Head of caudate nucleus (tissue), 42 donors: ENCODE measurements around the gene AOX1.

Experiments used
- DNase-seq, 42 donors: peaks; one replicate each; pipeline versions ENCODE4 v3.0.0 to v3.0.0-alpha.2; 2020 to 2021; ENCODE audit warnings: mixed read lengths in 7 of 42
- intact Hi-C: fragments of 100-400 bp; cut with DNase I; formaldehyde crosslinking; loops from one replicate; pipeline ENCODE4 v1.15.0; 2022

The AOX1 gene

DNA sequence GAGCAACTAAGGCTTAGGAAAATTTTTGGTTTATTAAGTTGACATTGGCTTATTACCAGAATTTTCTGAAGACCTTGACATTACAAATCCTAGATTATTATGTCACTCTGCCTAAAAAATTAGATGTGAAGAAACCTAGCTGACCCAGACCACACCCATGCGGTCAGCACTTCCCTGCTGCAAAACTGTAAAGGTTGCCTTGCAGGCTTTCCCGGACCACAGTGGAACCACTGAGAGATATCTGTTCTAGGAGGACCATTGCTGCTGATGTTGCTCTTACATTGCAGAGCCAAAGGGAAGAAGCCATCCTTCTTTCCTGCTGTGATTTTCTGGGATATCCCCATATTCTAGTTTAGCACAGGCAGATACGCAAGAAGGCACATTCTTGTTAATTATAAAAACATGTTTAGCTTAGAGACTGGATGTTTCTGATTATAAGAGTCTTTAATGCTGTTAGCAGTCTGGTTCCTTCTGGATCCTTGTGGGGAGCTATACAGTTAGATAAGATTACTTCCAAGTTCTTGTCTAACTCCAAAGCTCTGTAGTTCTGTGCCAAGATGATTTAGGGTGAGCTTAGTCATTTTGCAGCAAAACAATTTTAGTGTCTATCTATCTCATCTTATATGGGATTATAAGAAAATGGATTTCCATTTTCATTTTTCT, 70.2 kb downstream of the AOX1 start:
- intact Hi-C loops = no loop called here
- DNase-seq = no peak

DNA sequence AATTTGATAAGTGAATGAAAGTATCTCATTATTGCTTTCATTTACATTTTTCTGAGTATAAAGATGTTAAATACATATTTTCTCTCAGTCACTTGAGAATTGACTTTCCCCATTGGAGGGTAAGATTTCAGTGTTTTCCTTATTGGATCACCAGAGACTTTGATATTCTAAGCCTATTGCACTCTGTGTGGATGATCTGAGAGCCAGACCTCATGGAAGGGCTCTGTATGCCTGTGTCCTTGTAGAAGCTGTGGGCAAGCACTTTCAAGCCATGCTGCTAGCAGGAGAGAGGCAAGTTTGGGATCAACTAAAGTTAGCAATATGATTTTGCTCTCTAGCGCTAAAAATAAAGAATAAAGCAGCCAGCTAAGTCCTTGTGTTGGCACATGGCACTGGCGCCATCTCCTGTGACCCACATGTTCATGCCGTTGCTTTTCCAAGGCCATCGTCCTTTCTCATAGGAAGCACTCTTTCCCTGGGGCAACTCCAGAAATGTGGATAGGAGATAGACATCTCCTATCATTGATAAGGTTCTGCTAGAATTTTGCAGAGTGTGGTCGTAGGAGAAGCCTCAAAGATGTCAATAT, 72.6 kb downstream of the AOX1 start:
- intact Hi-C loops = no loop called here
- DNase-seq = no peak

- intact Hi-C loops = no loop called here
- DNase-seq = no peak
Observed at GRCh38 chr2:200659410-200659809, 73.6 kb downstream of the AOX1 start.

- DNase-seq = no peak
- intact Hi-C loops = no loop called here
Observed at GRCh38 chr2:200661477-200661876, 75.7 kb downstream of the AOX1 start.

GRCh38 chr2:200662727-200663126, 76.9 kb downstream of the AOX1 start:
- intact Hi-C loops = no loop called here
- no peak for DNase-seq

GRCh38 chr2:200664770-200665494, 79.1 kb downstream of the AOX1 start:
- intact Hi-C loops = no loop called here
- DNase-seq = no peak

- no peak for DNase-seq
- intact Hi-C loops = no loop called here
Observed at GRCh38 chr2:200665626-200666453, 80.0 kb downstream of the AOX1 start.

DNA sequence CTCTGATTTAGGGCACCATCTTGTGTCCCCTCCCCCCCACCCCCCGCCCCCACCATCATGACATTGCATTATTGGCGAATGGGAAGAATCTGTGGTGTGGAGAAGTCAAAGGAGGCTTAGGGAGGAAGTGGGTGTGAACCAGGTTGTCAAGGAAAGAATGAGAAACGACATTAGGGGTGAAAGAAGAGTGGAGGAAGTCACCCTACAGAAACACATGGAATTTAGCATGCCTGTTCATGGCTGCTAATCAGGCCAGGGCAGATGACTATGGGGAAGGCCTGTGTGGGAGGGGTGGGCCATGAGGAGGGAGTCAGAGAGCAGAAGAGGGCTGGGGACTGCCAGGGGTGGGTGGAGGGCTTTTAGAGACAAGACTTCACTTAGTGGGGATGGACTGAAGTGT, 81.6 kb downstream of the AOX1 start:
- intact Hi-C loops = no loop called here
- no peak for DNase-seq

DNA sequence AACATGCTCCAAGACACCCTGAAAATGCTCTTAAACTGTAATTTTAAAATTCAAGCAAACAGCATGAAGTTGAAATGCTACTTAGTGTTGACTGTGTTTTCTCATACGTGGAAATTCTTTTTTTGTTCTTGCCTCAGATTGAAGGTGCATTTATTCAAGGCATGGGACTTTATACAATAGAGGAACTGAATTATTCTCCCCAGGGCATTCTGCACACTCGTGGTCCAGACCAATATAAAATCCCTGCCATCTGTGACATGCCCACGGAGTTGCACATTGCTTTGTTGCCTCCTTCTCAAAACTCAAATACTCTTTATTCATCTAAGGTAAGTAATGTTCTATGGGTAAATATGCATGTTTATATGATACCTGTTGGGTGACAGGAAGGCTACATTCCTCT, 82.7 kb downstream of the AOX1 start:
- intact Hi-C loops = no loop called here

GRCh38 chr2:200669308-200669707, 83.5 kb downstream of the AOX1 start:
- DNase-seq = no peak
- intact Hi-C loops = no loop called here

More for the DNA sequence above, 82.7 kb downstream of the AOX1 start:
- DNase-seq = no peak

GRCh38 chr2:200670313-200670712, 84.5 kb downstream of the AOX1 start:
- intact Hi-C loops = no loop called here
- DNase-seq = no peak

- DNase-seq = no peak
- intact Hi-C loops = no loop called here
Observed at GRCh38 chr2:200670751-200671150, 84.9 kb downstream of the AOX1 start.

DNA sequence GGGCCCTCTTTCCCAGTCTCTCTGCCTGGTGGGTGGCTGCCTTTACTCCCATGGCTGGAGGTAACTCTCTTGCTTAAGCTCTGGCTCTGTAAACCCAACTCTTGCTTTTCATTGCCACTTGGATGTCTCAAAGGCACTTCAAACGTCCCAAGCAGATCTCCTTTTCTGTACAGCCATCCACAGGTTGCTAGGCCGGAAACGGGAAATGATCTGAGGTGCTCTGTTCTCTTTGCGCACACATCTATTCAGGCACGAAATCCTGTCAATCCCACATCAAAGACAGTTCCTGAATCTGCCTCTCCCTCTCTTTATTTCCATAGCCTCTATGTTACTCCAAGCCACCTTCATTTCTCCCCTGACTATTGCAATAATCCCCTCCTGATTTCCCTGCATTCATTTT, 87.4 kb downstream of the AOX1 start:
- no peak for DNase-seq
- intact Hi-C loops = no loop called here

DNA sequence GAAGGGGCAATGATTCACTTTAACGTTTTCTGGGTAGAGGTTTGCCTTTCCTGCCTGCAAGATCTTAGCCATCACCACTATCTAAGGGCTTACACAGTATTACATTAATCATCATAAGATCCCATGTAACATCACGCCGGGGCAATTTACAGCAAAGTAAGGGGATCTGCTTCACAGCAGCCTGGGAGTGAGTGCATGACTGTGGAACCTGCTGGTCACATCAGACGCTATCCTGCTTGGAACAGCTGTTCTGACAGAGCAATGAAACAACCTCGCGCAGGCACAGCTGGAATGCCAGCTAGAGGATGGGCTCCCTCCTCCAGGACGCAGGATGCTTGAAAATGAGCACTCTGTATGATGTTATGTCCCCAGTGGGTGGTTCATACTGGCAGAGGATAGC, 89.0 kb downstream of the AOX1 start:
- DNase-seq = no peak
- intact Hi-C loops = no loop called here

DNA sequence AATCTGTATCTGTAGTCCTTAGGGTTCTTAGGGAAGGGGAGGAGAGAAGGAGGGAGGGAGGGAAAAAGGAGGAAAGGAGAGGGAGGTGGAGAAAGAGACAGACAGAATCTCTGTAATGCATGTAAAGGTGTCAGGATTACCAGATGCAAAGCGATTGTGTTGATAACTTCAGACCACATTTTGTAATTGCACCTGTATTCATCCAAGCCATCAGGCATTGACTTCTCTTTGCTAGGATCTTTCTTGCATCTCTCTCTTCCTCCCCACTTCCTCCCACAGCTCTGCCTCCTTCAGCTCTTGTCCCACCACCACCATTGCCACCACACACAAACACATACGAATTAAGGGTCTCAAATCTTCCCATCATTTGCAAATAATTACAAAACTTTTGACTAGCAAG, 91.4 kb downstream of the AOX1 start:
- intact Hi-C loops = no loop called here
- no peak for DNase-seq

DNA sequence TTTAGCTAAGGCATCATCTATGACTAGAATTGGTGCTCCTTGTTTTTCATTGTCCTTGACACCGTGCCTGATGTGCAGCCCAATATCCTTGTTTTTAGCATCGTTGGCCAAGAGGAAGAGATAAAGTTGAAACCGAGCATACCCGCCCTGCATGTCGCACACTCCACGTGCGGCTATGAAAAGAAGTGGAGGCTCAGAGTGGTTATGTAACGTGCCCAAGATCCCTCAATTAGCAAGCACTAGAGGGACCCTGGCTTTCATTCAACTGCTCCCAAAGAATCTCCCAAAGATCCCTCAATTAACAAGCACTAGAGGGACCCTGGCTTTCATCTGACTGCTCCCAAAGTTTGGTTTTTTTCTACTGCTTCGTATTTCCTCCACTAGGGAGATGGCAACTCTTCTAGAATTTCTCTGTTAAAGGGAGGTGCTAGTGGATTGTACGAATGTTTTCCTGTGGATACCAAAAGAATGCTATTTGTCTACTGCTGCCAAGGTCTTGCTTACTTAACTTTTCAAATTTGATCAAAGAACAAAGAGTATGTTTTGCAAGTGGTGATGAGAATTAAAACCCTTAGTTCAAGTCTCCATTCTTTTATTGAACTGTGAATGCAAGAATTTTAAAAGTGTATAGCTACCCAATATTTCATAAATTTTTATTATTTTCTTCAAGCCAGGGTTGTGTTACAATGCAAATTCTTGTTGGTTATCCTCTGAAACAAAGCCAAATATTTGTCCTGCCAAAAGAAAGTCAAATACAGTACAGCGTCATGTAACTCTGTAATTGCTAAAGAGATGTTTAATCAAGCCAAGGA, 92.1 kb downstream of the AOX1 start:
- intact Hi-C loops = no loop called here
- no peak for DNase-seq

- no peak for DNase-seq
- intact Hi-C loops = no loop called here
Observed at GRCh38 chr2:200679127-200679526, 93.3 kb downstream of the AOX1 start.

GRCh38 chr2:200679535-200679934, 93.7 kb downstream of the AOX1 start:
- no peak for DNase-seq
- intact Hi-C loops = no loop called here

DNA sequence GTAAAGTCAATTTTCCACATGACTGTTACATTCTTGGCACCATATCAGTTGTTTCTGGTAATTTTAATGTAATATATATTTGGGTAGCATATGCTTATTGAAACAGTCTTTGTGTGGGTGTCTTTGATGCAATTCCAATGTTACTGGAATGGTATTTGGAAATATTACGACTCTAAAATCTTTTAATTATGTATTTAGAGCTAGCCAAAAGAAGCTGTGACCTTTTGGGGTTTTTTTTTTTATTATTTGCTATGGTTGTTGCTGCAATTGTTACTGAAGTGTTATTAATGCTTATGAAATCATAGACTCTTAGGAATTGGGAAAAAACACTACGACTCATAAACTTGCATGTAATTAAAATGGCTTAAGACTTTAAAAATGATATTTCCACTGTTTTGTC, 95.9 kb downstream of the AOX1 start:
- no peak for DNase-seq
- intact Hi-C loops = no loop called here
